Activated naive CD8-positive, alpha-beta T cell treated with anti-CD3 and anti-CD28 coated beads, Interleukin-2, amount 50 U/mL, for 24 hours (primary cell): Measurements from ENCODE around the gene CRKL.

Experiments used
- ATAC-seq: fragments of 150-1000 bp; cut with Tn5 transposase; one replicate; pipeline ENCODE4 v1.10.0; 2021
- DNase-seq: peaks from one replicate; pipeline ENCODE4 v3.0.0; 2021
- H3K27ac Mint-ChIP-seq: one replicate; pipeline ENCODE4 v1.8.0; 2021; ENCODE audit warnings: mild to moderate bottlenecking, mixed read lengths
- H3K27me3 Mint-ChIP-seq: one replicate; pipeline ENCODE4 v1.8.0; 2021; ENCODE audit warnings: mixed read lengths
- H3K36me3 Mint-ChIP-seq: one replicate; pipeline ENCODE4 v1.8.0; 2021; ENCODE audit warnings: low read depth, mixed read lengths
- H3K4me1 Mint-ChIP-seq: one replicate; pipeline ENCODE4 v1.8.0; 2021; ENCODE audit warnings: mixed read lengths
- H3K4me3 Mint-ChIP-seq: one replicate; pipeline ENCODE4 v1.8.0; 2021; ENCODE audit warnings: mild to moderate bottlenecking, moderate library complexity, mixed read lengths
- H3K9me3 Mint-ChIP-seq: one replicate; pipeline ENCODE4 v1.8.0; 2021; ENCODE audit warnings: mixed read lengths

Gene CRKL

DNA sequence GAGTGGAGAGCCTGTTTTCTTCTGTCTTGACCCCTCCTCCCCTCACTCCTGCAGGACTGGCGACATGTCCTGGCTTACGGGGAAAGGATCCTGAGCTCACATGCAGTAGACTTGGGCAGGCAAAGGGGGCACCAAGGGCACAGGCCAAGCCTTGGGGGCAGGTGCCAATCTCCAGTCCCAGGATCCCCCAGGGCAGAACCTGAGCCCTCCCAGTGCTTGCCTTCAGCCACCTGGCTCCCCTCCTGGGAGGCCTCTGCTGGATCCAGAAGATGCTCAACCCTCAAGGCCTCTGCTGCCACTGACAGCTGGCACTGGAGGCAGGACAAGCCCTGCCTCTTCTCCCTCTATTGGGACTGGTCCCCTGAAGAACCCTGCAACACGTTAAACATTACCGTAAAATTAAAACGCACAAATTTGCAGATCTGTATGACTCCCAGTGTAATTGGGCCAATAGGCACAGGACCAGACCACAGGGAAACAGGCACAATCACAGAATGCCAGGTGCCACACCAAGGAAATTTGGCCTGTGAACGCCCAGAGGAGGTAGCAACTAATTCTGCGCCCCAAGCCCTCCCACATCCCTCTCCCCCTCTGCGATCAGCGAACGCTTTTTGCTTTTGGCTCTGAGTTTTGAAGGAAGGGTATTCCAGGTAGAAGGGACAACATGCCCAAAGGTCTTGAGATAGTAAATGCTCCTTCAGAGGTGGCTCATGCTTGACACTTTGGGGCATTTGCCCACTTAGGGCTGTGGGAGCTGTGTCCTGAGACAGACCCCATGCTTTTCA lies 63.9 kb downstream of the CRKL start:
- peak overlapping the region; percentile 93 for H3K4me3 Mint-ChIP-seq
- ATAC-seq (no peak), DNase-seq (no peak)
- H3K9me3 Mint-ChIP-seq = peaks cover 8% of the 10 kb centered on the region
- peak overlapping the region; percentile 89 for H3K27ac Mint-ChIP-seq
- H3K4me1 Mint-ChIP-seq = peaks cover 42% of the 10 kb centered on the region
- no peaks in the 10 kb centered on the region for H3K27me3 Mint-ChIP-seq
- H3K36me3 Mint-ChIP-seq = peaks cover 9% of the 10 kb centered on the region

DNA sequence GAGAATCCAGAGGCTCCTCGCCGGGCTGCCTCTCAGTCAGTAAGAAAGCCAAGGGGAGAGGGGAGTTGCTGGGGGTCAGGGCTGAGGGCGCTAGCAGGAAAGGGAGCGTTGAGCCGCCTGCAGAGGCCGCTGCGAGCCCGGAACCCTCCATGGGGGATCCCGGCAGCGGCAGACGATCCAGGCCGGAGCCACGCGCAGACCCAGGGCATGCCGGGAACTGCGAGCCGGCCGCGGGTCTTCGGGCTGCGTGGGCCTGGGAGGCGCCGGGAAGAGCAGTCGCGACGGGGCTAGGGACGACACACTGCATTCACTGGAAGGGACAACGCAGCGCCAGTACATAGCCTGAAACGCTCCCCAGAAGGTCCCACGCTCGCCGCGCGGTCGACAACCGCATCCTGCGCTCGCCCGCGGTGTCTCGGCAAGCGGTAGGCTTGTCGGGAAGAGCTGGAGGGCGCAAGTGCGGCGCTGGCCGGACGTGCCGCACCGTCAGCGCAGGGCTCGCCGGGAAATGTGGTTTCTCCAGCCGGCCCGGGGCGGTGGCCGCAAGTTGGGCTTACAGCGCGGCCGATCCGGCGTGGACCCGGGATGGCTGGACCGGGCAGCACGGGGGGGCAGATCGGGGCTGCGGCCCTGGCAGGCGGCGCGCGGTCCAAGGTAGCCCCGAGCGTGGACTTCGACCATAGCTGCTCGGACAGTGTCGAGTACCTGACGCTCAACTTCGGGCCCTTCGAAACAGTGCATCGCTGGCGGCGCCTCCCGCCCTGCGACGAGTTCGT lies 64.8 kb downstream of the CRKL start, which contains the start of gene LZTR1:
Gene LZTR1 (plus strand): TSS at position 511 of the 776 bp plus-strand sequence. CDS start 75 bp downstream, at position 586.
- peak; percentile 81 for DNase-seq
- H3K36me3 Mint-ChIP-seq = peaks cover 15% of the 10 kb centered on the region
- H3K27ac Mint-ChIP-seq = peak within 1 kb of the TSS; percentile 89
- no peaks in the 10 kb centered on the region for H3K27me3 Mint-ChIP-seq
- peak; percentile 79 for ATAC-seq
- peak within 1 kb of the TSS; percentile 93 for H3K4me3 Mint-ChIP-seq
- H3K9me3 Mint-ChIP-seq = peaks cover 8% of the 10 kb centered on the region
- peaks cover 42% of the 10 kb centered on the region for H3K4me1 Mint-ChIP-seq

DNA sequence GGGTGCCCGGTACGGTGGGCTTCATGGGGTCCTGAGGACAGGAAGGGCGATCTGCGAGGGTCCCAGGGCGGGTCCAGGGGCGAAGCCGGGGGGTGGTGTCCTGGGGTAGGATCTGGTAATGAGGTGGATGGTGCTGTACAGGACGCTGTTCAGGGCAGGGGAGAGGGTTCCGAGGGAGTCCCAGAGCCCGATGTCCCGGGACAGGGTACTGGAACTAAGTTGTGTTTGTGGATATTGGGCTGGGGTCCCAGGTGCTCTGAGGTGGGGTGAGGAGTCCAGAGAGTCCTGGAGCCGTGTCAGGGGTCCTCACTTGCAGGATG lies 65.3 kb downstream of the CRKL start:
- DNase-seq (no peak), ATAC-seq (peak; percentile 3)
- peak overlapping the region; percentile 89 for H3K27ac Mint-ChIP-seq
- H3K4me1 Mint-ChIP-seq = peaks cover 42% of the 10 kb centered on the region
- no peaks in the 10 kb centered on the region for H3K27me3 Mint-ChIP-seq
- H3K36me3 Mint-ChIP-seq = peaks cover 15% of the 10 kb centered on the region
- peaks cover 8% of the 10 kb centered on the region for H3K9me3 Mint-ChIP-seq
- peak overlapping the region; percentile 93 for H3K4me3 Mint-ChIP-seq

DNA sequence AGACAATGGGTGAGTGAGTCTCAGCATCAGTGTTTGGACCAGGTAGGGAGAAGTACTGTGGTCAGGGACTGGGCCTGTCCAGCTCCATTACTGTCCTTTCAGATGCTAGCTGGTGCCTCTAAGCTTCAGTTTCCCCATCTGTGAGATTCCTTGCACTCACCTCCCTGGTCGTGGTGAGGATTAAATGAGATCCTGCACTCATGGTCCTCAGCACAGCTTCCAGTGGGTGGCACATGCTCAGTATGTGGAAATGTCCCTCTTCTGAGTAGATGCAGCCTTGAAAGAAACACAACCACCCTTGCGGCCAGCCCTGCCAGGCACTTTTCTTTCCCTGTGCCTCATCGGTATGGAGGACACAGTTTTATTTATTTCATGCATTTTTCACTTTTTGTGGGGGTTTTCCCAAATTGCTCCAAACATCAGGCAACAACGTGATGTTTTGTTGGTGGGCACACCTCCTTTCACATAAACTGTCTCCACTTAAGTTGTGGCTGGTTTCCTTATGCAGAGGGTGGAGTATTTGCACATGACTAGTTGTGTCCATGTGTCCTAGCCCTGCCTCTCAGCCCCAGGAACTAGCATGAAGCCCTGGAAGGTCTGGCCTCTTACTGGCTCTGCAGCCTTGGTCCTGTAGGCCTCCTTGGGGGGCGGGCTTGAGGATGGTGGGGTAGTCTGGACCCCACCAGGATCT lies 66.0 kb downstream of the CRKL start:
- Mint-ChIP-seq H3K36me3 (peaks cover 18% of the 10 kb centered on the region), H3K27me3 (no peaks in the 10 kb centered on the region)

DNA sequence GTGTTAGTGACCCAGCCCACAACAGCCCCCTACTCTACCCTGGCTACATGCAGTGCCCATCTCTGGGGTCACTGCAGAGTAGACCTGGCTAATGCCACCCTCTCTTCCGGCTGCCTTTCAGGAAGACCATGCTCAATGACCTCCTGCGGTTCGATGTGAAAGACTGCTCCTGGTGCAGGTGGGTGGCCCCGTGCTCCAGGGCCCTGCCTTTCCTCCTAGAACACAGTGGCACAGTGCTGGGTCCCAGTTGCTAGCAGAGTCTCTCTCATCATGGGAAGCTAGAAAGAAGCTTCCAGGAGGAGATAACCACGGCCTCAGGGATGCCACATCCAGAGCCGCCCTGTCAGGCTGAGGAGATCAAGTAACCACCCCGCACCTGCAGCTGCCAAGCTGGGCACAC lies 68.5 kb downstream of the CRKL start:
- H3K4me3 Mint-ChIP-seq = no peak overlapping the region
- no peaks in the 10 kb centered on the region for H3K27me3 Mint-ChIP-seq
- no peak for DNase-seq
- peaks cover 27% of the 10 kb centered on the region for H3K4me1 Mint-ChIP-seq
- H3K36me3 Mint-ChIP-seq = peaks cover 20% of the 10 kb centered on the region
- no peak for ATAC-seq
- no peaks in the 10 kb centered on the region for H3K9me3 Mint-ChIP-seq
- no peak overlapping the region for H3K27ac Mint-ChIP-seq

More for the DNA sequence above, 66.0 kb downstream of the CRKL start:
- peaks cover 8% of the 10 kb centered on the region for H3K9me3 Mint-ChIP-seq
- ATAC-seq (no peak), DNase-seq (no peak)
- H3K4me1 Mint-ChIP-seq = peaks cover 42% of the 10 kb centered on the region
- H3K27ac Mint-ChIP-seq = peak overlapping the region; percentile 89
- peak overlapping the region; percentile 93 for H3K4me3 Mint-ChIP-seq

DNA sequence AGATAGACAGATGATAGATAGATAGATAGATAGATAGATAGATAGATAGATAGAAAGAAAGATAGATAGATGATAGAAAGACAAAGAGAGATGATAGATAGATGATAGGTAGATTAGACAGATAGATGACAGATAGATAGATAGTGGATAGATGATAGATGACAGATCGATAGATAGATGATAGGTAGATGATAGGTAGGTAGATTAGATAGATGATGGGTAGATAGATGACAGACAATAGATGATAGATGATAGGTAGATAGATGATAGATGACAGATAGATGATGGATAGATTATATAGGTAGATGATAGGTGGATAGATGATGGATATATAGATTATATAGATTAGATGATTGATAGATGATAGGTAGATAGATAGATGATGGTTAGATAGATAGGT lies 69.2 kb downstream of the CRKL start:
- Mint-ChIP-seq H3K4me3 (no peak overlapping the region), H3K36me3 (peaks cover 20% of the 10 kb centered on the region), H3K27ac (no peak overlapping the region), H3K4me1 (peaks cover 21% of the 10 kb centered on the region), H3K27me3 (no peaks in the 10 kb centered on the region), H3K9me3 (no peaks in the 10 kb centered on the region)
- ATAC-seq (no peak), DNase-seq (no peak)

DNA sequence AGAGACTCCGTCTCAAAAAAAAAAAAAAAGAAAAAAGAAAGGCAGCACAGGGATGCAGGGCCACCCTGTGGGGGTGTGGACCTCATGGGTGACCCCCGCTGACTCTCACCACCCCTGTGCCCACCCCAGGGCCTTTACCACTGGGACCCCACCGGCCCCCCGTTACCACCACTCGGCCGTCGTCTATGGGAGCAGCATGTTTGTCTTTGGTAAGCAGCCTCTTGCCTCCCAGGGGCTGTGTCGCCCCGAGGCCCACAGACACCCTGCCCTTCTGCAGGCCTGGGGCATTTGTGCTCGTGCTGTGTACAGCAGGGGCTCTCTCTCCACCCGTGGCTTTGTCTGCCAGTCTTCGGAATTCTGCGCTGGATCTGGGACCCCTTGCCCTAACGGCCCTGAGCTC lies 70.2 kb downstream of the CRKL start:
- Mint-ChIP-seq H3K4me1 (peaks cover 17% of the 10 kb centered on the region), H3K36me3 (peaks cover 20% of the 10 kb centered on the region), H3K9me3 (no peaks in the 10 kb centered on the region), H3K27ac (no peak overlapping the region), H3K4me3 (no peak overlapping the region), H3K27me3 (no peaks in the 10 kb centered on the region)
- DNase-seq = no peak
- no peak for ATAC-seq

DNA sequence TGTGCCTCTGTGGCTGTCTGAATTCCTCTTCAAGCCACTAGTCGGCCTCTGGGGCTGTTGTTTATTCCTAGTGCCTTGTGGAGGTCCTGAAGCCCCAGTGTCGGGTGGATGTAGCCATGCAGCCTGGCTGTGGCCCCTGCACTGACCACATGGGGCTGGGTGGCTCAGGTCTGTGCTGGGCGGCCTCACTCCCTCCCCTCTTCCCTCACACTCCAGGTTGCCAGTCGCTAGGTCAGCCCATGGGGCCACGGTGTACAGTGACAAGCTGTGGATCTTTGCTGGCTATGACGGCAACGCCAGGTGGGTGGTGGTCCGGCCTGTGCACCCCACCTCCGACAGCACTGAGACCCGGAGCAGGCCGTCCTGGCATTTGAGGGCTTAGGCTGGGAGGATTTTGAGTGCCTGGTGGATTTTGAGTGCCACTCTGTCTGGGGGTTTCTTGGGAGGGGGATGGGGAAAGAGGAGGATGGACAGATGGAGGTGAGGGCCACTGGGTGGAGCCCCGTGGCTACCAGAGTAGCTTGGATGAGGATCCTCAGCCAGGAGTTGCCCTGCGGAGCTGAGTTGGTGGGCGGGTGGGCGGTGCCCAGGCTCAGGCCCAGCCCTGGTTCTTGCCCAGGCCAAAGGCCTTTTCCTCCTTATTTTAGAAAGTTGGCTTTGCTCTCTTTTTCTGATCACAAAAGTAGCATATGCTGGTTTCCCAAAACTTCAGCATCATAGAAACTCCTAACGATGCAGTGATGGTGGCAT lies 71.5 kb downstream of the CRKL start:
- Mint-ChIP-seq H3K9me3 (no peaks in the 10 kb centered on the region), H3K36me3 (peaks cover 19% of the 10 kb centered on the region), H3K27me3 (no peaks in the 10 kb centered on the region), H3K4me1 (peaks cover 6% of the 10 kb centered on the region), H3K4me3 (no peak overlapping the region), H3K27ac (no peak overlapping the region)
- ATAC-seq = no peak
- no peak for DNase-seq

DNA sequence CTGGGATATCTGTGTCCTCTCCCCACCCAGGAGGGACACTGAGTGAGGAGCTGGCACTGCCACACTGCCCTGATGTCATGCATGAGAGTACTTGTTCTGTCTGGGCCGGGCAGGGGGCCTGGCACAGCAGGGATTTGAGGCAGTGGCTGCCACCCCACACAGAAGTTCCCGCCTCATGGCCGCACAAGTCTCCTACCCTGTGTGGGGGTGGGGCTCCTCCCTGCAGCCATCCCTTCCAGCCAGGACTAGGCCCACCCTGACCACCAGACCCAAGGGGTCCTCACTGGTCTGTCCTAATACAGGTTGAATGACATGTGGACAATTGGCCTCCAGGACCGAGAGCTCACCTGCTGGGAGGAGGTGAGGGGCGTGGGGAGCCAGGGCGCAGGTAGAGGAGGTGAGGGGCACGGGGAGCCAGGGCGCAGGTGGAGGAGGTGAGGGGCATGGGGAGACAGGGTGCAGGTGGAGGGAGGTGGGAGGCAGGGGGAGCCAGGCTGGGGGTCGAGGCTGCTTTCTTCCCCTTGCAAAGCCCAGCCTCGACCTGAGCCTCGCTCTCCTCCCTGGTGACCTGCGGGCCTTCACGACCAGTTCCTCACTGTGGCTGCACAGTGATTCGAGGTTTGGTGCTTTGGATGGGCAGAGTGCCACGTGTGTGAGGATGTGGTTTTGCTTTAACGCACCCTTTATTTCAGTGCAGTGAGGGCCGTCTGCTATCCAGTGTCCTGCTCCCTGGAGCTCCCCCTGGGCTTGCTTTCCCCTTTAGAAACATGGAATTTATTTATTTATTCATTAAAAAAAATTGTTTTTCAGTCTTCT lies 72.3 kb downstream of the CRKL start:
- Mint-ChIP-seq H3K27ac (no peak overlapping the region), H3K9me3 (no peaks in the 10 kb centered on the region), H3K36me3 (peaks cover 13% of the 10 kb centered on the region), H3K4me3 (no peak overlapping the region), H3K27me3 (no peaks in the 10 kb centered on the region), H3K4me1 (no peaks in the 10 kb centered on the region)
- DNase-seq (no peak), ATAC-seq (no peak)

DNA sequence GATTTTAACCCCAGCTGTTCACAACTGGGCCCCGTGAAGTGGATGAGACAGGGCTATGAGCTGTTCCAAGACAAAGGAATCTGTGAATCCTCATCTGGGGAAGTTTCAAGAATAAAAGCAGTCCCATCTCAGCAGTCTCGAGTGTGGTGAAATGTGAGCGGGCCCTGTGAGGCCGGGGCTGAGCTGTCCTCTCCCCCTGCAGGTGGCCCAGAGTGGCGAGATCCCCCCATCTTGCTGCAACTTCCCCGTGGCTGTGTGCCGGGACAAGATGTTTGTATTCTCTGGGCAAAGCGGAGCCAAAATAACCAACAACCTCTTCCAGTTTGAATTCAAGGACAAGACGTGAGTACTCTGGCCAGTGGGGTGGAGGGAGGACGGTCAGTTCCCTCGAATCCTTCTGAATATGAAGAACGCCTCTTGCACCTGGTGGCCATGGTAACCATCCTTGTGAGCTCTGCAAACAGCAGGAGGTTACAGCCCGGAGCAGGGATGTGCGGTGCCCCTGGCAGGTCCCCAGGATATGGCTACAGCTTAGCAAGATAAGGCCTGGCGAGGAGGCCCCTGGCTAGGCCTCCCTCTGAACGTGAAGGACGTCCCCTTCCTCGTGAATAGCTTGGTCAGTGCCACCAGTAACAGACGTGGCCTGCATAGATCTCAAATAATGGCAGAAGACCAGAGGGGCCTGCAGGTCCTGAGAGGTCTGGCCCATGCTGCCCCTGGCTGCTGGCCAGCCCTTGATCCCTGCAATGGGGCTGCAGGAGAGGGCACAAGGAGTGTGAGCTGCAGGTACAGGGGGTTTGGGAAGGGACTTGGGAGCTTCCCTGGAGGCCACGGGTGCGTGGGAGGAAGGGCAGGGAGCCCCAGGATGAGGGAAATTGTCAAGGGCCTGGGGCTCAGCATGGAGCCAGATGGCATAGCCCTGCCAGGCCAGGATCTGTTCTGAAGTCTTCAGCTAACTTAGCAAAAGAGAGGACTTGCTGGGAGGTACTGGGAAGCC lies 73.3 kb downstream of the CRKL start:
- peaks cover 13% of the 10 kb centered on the region for H3K36me3 Mint-ChIP-seq
- ATAC-seq = no peak
- no peak overlapping the region for H3K27ac Mint-ChIP-seq

DNA sequence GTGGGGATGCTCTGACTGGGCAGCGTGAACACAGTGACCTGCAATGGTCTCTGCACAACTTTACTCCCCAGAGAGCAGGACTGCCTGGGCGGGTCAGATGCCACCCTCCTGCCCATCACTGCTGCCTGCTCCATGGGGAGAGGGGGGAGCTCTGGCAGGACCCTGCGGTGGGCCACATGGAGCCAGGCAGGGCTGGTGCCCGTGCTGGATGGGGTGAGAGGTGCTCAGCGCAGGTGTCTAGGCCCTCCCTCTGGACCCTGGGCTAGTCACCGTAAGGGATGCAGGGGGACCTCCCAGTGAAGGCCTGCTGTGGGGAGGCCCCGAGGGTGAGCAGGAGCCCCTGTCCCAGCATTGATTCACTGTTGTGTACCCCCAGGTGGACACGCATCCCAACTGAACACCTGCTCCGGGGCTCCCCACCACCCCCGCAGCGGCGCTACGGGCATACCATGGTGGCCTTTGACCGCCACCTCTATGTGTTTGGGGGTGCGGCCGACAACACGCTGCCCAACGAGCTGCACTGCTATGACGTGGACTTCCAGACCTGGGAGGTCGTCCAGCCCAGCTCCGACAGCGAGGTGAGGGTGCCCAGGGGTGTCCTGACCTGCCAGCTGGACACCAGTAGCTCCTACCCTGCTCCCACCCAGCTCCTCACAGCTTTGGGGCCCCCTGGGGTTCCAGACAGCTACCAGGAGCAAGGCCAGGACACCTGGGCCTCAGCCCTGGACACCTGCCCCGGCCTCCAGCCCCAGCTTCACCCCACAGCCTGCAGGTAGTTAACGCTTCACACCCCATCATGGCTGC lies 74.2 kb downstream of the CRKL start:
- Mint-ChIP-seq H3K4me1 (no peaks in the 10 kb centered on the region), H3K27me3 (no peaks in the 10 kb centered on the region), H3K36me3 (peaks cover 8% of the 10 kb centered on the region), H3K27ac (no peak overlapping the region), H3K4me3 (no peak overlapping the region), H3K9me3 (no peaks in the 10 kb centered on the region)
- DNase-seq = no peak
- no peak for ATAC-seq

More for the DNA sequence above, 73.3 kb downstream of the CRKL start:
- Mint-ChIP-seq H3K4me1 (no peaks in the 10 kb centered on the region), H3K9me3 (no peaks in the 10 kb centered on the region), H3K27me3 (no peaks in the 10 kb centered on the region), H3K4me3 (no peak overlapping the region)
- no peak for DNase-seq

DNA sequence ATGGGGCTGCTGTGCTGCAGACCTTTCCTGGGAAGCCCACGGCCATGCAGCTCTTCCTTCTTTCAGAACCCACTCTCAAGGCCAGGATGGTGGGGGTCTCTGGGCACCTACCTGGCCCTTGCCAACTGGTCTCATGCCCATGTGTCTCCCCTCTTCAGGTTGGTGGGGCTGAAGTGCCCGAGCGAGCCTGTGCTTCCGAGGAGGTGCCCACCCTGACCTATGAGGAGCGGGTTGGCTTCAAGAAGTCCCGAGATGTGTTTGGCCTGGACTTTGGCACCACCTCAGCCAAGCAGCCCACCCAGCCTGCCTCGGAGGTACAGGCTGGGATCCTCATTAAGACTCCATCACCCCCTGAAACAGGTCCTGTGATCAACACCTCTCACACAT lies 74.8 kb downstream of the CRKL start:
- Mint-ChIP-seq H3K4me3 (no peak overlapping the region), H3K27ac (no peak overlapping the region), H3K27me3 (no peaks in the 10 kb centered on the region), H3K36me3 (peaks cover 5% of the 10 kb centered on the region), H3K9me3 (no peaks in the 10 kb centered on the region), H3K4me1 (no peaks in the 10 kb centered on the region)
- ATAC-seq (no peak), DNase-seq (no peak)
